Superior temporal gyrus (tissue), 1 donor: ENCODE results near the gene CACNG3.
"Not testable (repeated sequence)": the region's sequence is repeated elsewhere in the genome, so short reads cannot be mapped to it uniquely, and the experiment has no call there.

Experiments used
- DNase-seq: peaks from one replicate; pipeline ENCODE4 v3.0.0-alpha.2; 2016; ENCODE audit errors: extremely low spot score

Gene CACNG3

GRCh38 chr16:24332582-24333090 lies 76.5 kb downstream of the CACNG3 start:
- no peak for DNase-seq

DNA sequence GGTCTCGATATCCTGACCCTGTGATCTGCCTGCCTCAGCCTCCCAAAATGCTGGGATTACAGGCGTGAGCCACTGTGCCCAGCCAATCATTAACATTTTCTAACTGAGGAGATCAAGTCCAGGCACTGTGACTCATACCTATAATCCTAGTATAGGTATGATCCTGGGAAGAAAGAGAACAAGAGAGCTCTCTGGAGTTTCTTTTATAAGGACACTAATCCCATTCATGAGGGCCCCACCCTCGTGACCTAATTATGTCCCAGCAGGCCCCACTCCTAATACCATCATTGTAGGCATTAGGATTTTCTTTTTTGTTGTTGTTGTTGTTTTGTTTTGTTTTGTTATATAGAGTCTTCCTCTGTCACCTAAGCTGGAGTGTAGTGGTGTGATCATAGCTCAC lies 80.4 kb downstream of the CACNG3 start:
- DNase-seq, result no peak

DNA sequence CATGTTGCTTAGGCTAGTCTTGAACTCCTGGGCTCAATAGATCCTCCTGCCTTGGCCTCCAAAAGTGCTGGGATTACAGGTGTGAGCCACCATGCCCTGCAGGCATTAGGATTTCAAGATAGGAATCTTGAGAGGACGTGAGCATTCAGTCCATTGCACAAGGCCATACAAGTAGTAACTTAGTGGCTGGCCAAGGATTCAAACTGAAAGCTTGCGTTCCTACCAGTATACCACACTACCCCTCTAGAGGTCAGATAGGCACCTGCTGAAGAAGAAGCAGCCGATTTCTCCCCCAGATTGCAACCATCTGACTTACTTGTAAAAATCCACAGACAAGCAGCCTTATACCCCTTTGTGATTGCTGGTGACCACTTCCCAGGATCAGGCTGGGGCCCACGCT lies 80.9 kb downstream of the CACNG3 start:
- no peak for DNase-seq

GRCh38 chr16:24343829-24344228 lies 87.7 kb downstream of the CACNG3 start:
- not testable (repeated sequence) for DNase-seq

GRCh38 chr16:24344784-24345183 lies 88.6 kb downstream of the CACNG3 start:
- DNase-seq, result no peak

DNA sequence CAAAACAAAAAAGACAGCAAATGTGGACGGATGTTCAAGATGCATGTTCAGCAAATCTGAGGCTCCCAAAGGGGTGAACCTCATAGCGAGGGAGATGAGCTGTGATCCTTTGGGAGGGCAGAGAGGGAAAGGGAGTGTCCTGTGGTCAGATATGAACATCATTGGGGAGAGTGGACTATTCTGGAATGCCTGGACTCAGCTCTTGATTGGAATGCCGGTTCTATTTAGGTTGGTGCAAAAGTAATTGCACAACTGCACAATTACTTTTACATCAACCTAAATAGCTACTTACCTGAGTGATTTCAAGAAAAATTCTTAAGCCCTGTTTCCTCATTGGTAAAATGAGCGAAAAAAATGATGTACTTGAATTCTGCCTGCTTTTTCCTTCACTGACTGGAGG lies 89.6 kb downstream of the CACNG3 start:
- no peak for DNase-seq

- no peak for DNase-seq
Measured at GRCh38 chr16:24346734-24347133, 90.6 kb downstream of the CACNG3 start.

DNA sequence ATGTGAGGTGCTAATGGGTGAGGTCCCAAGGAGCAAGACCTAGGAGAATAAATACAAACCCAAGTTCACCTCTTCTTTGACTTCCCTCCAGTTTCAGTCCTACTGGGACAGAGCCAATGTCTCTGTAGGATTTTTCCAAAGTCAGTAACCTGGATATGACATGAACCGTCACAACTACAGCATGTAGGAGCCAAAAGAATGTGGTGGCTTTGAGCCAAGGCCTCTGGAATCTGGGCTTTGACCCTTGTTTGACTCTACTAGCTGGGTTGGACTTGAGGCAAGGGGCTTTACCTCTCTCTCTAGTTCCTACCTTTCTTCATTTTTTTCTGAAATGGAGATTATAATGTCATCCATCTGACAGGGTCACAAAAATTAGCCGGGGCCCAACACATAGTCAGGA lies 91.4 kb downstream of the CACNG3 start:
- DNase-seq, result no peak

DNA sequence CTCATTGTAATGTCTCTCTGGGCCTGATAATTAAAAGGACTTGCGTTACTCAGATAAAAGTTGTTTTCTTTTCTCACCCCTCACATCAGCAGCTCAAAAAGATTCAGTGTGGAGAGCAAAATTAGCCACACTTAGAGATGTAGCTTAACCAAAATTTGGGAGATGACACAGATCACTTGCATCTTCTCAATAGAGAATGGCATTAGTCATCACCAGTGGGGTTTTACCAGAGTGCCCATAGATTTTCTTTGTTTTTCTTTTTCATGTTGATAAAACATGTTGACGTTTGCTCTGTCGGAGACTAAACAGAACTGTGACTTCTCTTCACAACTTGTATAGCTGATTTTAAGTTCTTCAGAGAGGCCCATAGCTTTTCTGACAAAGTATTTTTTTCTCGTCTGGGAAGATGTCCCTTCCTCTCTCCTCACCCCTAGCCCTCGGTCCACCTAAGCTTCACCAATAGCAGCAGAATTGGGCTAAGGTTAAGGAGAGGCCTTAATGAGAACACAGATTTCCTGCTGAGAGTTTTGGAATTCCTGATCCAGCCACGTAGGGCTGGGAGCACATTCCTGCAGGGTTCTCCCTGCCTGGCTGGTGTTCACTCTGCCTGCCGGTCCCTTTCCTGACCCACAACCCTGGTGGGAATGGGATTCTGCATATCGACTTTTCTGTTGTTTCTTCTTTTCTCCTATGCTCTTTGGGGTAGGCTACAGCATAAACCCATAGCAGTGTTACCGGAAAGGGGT lies 92.6 kb downstream of the CACNG3 start:
- no peak for DNase-seq

DNA sequence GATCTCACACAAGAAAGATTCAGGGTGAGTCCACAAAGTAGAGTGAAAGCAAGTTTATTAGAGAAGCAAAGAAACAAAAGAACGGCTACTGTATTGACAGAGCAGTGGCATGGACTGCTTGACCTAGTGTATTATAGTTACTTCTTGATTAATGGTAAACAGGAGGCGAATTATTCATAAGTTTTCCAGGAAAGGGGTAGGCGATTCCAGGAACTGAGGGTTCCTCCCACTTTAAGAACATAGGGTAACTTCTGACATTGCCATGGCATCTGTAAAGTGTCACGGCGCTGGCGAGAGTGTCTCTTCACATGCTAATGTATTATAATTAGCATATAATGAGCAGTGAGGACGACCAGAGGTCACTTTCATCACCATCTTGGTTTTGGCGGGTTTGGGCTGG lies 93.2 kb downstream of the CACNG3 start:
- DNase-seq, result no peak

DNA sequence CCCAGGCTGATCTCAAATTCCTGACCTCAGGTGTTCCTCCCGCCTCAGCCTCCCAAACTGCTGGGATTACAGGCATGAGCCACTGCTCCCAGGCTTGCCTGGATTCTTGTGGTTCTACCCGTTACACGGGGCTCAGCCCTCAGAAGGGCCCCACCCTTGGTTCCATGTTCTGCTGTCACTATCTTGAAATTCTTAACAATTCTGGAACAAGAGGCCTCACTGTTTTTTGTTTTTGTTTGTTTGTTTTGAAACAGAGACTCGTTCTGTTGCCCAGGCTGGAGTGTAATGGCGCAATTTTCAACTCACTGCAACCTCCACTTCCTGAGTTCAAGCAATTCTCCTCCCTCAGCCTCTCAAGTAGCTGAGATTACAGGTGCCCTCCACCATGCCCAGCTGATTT lies 96.6 kb downstream of the CACNG3 start:
- no peak for DNase-seq

DNA sequence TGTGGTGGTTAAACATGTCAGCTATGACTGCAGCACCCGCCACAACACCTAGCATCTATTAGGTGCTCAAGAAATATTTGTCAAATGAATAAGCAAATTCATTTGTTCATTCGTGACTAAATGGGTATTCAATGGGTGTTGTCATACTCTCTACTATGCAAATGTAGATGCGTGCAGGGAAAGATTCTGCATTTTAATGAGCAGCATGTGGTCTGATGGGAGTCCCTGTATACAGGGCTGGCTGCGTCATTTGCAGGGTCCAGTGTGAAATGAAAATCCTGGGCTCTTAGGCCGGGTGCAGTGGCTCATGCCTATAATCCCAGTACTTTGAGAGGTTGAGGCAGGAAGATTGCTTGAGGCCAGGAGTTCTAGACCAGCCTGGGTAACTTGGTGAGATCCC lies 97.5 kb downstream of the CACNG3 start:
- no peak for DNase-seq

DNA sequence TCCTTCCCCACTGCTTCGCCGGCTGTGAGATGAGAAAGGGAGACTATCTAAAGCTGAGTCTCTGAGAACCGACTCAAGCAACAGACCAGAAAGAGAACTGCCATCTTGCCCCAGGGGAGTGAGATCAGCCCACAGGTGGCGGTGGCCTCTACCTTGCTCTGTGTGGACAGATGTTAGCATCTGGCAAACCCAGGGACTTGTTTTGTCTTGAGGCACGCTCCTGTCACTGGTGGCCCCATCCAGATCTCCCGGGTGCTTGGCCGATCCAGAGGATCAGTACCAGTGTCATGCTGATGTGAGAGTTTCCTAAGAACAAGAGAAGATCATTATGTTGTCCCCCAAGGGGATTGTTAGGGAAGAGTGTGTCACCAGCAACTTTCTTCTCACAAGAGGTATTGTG lies 101.4 kb downstream of the CACNG3 start:
- no peak for DNase-seq

DNA sequence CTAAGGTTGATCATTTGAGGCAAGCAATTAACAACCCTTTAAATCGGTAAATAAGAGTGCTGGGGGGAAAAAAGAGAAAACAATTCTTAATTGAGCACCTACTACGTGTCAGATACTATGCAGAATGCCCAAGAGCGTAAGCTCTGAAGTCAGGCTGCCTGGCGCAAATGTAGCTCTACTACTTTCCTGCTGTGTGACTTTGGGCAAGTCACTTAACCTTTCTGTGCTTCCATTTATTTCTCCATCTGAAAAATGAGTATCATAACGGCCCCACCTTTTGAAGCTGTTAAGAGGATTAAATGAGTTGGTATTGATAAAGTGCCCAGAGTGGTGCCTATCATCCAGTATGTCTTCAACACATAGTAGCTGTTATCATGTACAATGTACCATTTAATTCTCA lies 102.0 kb downstream of the CACNG3 start:
- no peak for DNase-seq

DNA sequence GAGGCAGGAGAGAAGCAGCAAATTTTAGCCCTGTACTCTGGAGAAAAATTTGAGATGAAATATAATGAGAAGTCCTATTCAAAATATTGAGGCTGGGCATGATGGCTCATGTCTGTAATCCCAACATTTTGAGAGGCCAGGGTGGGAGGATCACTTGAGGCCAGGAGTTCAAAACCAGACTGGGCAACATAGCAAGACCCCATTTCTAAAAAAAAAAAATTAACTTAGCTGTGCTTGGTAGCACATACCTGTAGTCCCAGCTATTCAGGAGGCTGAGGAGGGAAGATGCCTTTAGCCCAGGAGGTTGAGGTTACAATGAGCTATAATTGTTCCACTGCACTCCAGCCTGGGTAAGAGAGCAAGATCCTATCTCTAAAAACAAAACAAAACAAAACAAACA lies 103.4 kb downstream of the CACNG3 start:
- DNase-seq, result no peak

DNA sequence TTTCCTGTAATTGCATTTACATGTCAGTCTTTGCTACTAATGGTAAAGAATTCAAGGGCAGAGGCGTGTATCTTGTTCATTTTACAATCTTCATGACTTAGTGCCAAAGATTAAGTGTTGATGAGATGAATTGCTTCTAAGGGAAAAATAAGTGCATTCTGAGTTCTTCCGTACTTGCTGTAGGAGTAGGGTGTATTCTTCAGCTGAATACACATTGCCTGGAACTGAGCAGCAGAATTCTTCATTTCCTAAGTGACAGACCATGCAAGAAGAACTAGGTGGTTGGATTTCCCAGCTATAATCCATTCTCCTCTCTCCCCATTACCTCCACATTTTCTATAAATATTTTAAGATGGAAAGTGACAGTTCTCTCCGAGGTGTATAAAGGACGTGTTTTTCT lies 104.8 kb downstream of the CACNG3 start:
- DNase-seq, result no peak

- no peak for DNase-seq
Measured at GRCh38 chr16:24364596-24364995, 108.5 kb downstream of the CACNG3 start.

- no peak for DNase-seq
Measured at GRCh38 chr16:24367186-24367710, 111.1 kb downstream of the CACNG3 start.

DNA sequence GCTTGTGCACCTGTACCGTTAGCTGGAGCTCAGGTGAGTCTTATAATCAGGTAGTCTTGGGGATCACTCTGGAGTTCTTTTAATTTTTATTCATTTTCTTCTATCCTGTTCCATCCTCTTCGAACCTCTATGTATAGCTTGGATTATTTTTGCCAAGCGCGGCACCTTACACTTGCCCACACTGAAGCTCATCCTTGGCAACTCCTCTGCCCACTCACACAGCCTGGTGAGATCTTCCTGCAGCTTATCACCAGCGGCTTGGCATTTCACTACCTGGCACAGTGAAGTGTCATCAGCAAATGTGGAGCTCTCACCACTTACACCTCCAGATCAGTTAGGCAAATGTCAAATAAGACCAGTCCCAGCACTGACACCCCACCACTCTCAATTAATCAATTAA lies 116.7 kb downstream of the CACNG3 start:
- DNase-seq, result peak; percentile 54

GRCh38 chr16:24378999-24379398 lies 122.9 kb downstream of the CACNG3 start:
- no peak for DNase-seq

DNA sequence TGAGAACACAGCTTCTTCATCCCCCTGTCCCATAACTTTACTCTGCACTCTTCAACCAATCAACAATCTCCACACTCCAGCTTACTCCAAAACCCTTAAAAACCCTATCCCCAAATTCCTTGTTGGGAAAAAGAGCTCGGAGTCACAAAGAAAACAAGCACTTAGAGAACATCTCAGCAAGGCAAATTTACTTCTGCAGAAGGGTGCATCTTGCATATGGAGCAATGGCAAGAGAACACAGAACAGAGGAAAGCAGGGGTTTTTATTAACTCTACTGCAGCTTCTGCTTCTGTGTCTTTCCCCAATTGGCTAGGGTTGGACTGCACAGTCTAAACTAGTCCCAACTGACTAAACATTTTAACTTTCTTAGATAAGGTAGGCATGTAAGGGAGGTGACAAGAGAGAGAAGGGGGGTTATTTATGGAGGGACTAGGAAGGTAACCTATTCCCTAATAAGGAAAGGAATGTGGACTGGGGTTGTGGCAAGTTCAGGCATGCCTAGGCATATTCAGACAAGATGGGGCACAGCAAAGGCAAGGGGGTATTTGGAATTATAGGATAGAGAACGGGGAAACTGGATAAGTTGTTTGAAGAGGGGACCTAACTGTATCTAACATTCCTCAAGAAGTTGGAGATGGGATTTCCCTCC lies 125.5 kb downstream of the CACNG3 start:
- no peak for DNase-seq

- DNase-seq, result no peak
Measured at GRCh38 chr16:24382762-24383407, 126.8 kb downstream of the CACNG3 start.

GRCh38 chr16:24394341-24394740 lies 138.2 kb downstream of the CACNG3 start:
- no peak for DNase-seq
